GM12878 (cell line): ENCODE results near the gene RPRD2. TPM values are rescaled to one million over a fixed set of nuclear protein-coding genes. Genes with fewer than 3 reads are reported as not detected.

Experiments
- ATAC-seq: fragments of 200-7000 bp; cut with Tn5 transposase; 3 replicates; pipeline ENCODE4 v1.9.1; 2020; ENCODE audit warnings: mild to moderate bottlenecking, moderate library complexity
- BruUV-seq: library from RNA; stranded (reverse); fragments of 400-500 nt; replicated peaks from 2 replicates; lab custom pipeline; 2021; lab: Mats Ljungman, UMichigan
- CTCF ChIA-PET: fragments of 300-600 bp; sonication (Branson Sonifier 250); formaldehyde crosslinking; extraction: SDS; loops from one replicate; lab custom pipeline; 2021; ENCODE audit warnings: inconsistent platforms; lab: Yijun Ruan, JAX
- POLR2A ChIA-PET: fragments of 350-600 bp; formaldehyde crosslinking; extraction: SDS; loops from one replicate; lab custom pipeline; 2021; ENCODE audit warnings: inconsistent platforms; lab: Charles Lee
- RAD21 ChIA-PET: fragments of 300-600 bp; sonication (Branson Sonifier 250); formaldehyde crosslinking; loops from one replicate; lab custom pipeline; 2023; ENCODE audit warnings: antibody characterized with exemption; ENCODE audit not compliant: unreplicated experiment; lab: Charles Lee
- SMC1A ChIA-PET: fragments of 300-600 bp; sonication (Branson Sonifier 250); formaldehyde crosslinking; loops from one replicate; lab custom pipeline; 2023; ENCODE audit not compliant: unreplicated experiment, uncharacterized antibody; lab: Charles Lee
- DNase-seq: peaks from one replicate; pipeline ENCODE4 v3.0.0-alpha.2; 2011; ENCODE audit warnings: low read depth, low spot score
- FAIRE-seq: peaks from 3 replicates; lab custom pipeline; 2011; peaks lifted over from hg19 to GRCh38; lab: Jason Lieb, UNC
- H2AFZ ChIP-seq: 2 replicates; pipeline ENCODE4 v1.6.0; 2011; ENCODE audit warnings: low read depth, low read length, control low read depth; ENCODE audit not compliant: control insufficient read depth
- H3K27ac ChIP-seq: 2 replicates; pipeline ENCODE4 v1.5.1; 2011; ENCODE audit warnings: control low read depth; ENCODE audit not compliant: control insufficient read depth, insufficient read depth
- H3K27me3 ChIP-seq, 2 experiments: replicated peaks in 1 of 2; 2 replicates each; pipeline versions ENCODE4 v1.6.0 to v1.6.1; 2011; ENCODE audit warnings: low read length in 1 of 2; ENCODE audit not compliant: control insufficient read depth in 2 of 2, insufficient read depth in 2 of 2
- H3K36me3 ChIP-seq, 2 experiments: 2 replicates each; pipeline ENCODE4 v1.5.1; 2011; ENCODE audit warnings: low read length in 1 of 2; ENCODE audit not compliant: control insufficient read depth in 2 of 2, insufficient read depth in 2 of 2
- H3K4me1 ChIP-seq: 2 replicates; pipeline ENCODE4 v1.6.1; 2011; ENCODE audit warnings: mild to moderate bottlenecking, low read length, moderate library complexity, mixed read lengths; ENCODE audit not compliant: control insufficient read depth, insufficient read depth
- H3K4me2 ChIP-seq: 2 replicates; pipeline ENCODE4 v1.6.0; 2011; ENCODE audit warnings: control low read depth; ENCODE audit not compliant: control insufficient read depth, insufficient read depth
- H3K4me3 ChIP-seq: fragments of 200-600 bp; sonication (generic); 2 replicates; pipeline ENCODE4 v1.5.1; 2016
- H3K79me2 ChIP-seq: 2 replicates; pipeline ENCODE4 v1.6.0; 2011; ENCODE audit warnings: low read length; ENCODE audit not compliant: control insufficient read depth, insufficient read depth
- H3K9ac ChIP-seq: 2 replicates; pipeline ENCODE4 v1.8.0; 2011; ENCODE audit warnings: low read length, control low read depth, mixed read lengths; ENCODE audit not compliant: control insufficient read depth, insufficient read depth
- H3K9me3 ChIP-seq: replicated peaks from 3 replicates; pipeline ENCODE4 v1.5.1; 2011; ENCODE audit warnings: mild to moderate bottlenecking, low read length; ENCODE audit not compliant: control insufficient read depth, insufficient read depth
- H4K20me1 ChIP-seq: 2 replicates; pipeline ENCODE4 v1.6.0; 2011; ENCODE audit not compliant: control insufficient read depth, insufficient read depth
- BACH1 ChIP-seq: fragments of 450-650 bp; IDR thresholded peaks from 2 replicates; pipeline ENCODE4 v1.6.1; 2017; ENCODE audit warnings: mild to moderate bottlenecking, borderline replicate concordance
- RAD21 ChIP-seq: IDR thresholded peaks from 2 replicates; pipeline ENCODE4 v1.6.1; 2011; ENCODE audit warnings: mild to moderate bottlenecking, low read depth, low read length, moderate library complexity; ENCODE audit not compliant: insufficient read depth
- SMC3 ChIP-seq: IDR thresholded peaks from 2 replicates; pipeline ENCODE4 v1.6.1; 2011; ENCODE audit warnings: low read length, improper control_type of control experiment, borderline replicate concordance
- WGBS: methylation state at CpG from one replicate; pipeline ENCODE4 v1.1.6; 2016; ENCODE audit warnings: low lambda C conversion rate; ENCODE audit not compliant: insufficient replicate concordance, insufficient coverage; ENCODE audit errors: missing lambda C conversion rate; 5-methylcytosine and 5-hydroxymethylcytosine counted together
- in situ Hi-C: fragments of 300-500 bp; cut with MboI; formaldehyde crosslinking; loops from 9 replicates; pipeline ENCODE4 v1.14.3; 2018; ENCODE audit warnings: mixed read lengths
- intact Hi-C: fragments of 100-400 bp; cut with micrococcal nuclease; formaldehyde crosslinking; loops from one replicate; pipeline ENCODE4 v1.14.2; 2022; ENCODE audit not compliant: unreplicated experiment
- polyA plus RNA-seq, 11 experiments: library from polyadenylated mRNA; depleted of rRNA in 4 of 11; unstranded in 6 of 11; stranded (reverse) in 5 of 11; fragments of >200 nt; fragmentation: Nextera tagmentation in 4 of 11; fragmentation: Illumina TruSeq in 1 of 11; extraction: Ambion mirVana in 4 of 11; extraction: Trizol in 1 of 11; gene quantifications; 1 replicate in 1 of 11; 2 replicates in 10 of 11; pipeline versions ENCODE4 v1.2.1 to v1.2.3, GENCODE V29; 2011 to 2016; ENCODE audit warnings: inconsistent platforms in 2 of 11, missing spikeins in 2 of 11, low read depth in 1 of 11
- total RNA-seq, 4 experiments: library from RNA; depleted of rRNA in 3 of 4; stranded (reverse); fragments of >200 nt in 3 of 4; fragmentation: Illumina TruSeq in 1 of 4; extraction: Trizol in 1 of 4; gene quantifications; 2 replicates each; pipeline versions ENCODE4 v1.2.1 to v1.2.3, GENCODE V29; 2013 to 2021
- TF ChIP-seq, protein P1 (sequence below), 3 experiments: IDR thresholded peaks in 2 of 3; conservative IDR thresholded peaks in 1 of 3; 2 replicates each; pipeline ENCODE4 v1.5.1; 2011; ENCODE audit warnings: low read depth in 3 of 3, low read length in 3 of 3, mild to moderate bottlenecking in 3 of 3, control low read depth in 2 of 3, moderate library complexity in 2 of 3, inconsistent platforms in 1 of 3, mixed read lengths in 1 of 3; ENCODE audit not compliant: control insufficient read depth in 2 of 3, insufficient read depth in 1 of 3; ENCODE audit errors: extremely low read depth in 1 of 3

Gene RPRD2
- total and polyA plus RNA-seq, 10 of the 15 experiments (the other 5 are each of a cell fraction or from before 2014, with no cell fraction given), result 1.9 to 24.8 (median 13.3) TPM

DNA sequence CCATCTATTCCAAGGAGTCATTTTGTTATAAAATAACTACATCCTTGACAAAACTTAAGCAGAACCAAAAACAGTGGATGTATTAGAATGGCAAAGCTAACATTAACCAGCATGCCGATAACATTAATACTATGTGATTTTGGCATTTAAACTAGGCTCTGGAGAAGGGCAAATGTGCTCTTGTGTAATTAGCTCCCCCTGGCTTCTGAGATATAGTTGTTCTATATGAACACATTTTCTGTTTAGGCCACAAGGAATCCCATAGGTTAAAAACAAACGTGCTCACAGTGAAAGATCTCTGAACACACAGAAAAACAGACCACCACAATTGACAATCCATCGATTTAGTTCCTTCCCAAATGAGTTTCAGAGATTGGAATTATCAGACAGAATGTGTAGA lies 65.9 kb downstream of the RPRD2 start:
- TF ChIP-seq BACH1 (no peak), SMC3 (peak; percentile 25; the same call in 1 of the 2 replicates), RAD21 (peak; percentile 41; the same call in 1 of the 2 replicates)
- TF ChIP-seq, protein P1, sequence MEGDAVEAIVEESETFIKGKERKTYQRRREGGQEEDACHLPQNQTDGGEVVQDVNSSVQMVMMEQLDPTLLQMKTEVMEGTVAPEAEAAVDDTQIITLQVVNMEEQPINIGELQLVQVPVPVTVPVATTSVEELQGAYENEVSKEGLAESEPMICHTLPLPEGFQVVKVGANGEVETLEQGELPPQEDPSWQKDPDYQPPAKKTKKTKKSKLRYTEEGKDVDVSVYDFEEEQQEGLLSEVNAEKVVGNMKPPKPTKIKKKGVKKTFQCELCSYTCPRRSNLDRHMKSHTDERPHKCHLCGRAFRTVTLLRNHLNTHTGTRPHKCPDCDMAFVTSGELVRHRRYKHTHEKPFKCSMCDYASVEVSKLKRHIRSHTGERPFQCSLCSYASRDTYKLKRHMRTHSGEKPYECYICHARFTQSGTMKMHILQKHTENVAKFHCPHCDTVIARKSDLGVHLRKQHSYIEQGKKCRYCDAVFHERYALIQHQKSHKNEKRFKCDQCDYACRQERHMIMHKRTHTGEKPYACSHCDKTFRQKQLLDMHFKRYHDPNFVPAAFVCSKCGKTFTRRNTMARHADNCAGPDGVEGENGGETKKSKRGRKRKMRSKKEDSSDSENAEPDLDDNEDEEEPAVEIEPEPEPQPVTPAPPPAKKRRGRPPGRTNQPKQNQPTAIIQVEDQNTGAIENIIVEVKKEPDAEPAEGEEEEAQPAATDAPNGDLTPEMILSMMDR (IDR thresholded peaks at IDR 0.05 in 2 of 3, conservative IDR thresholded peaks at IDR 0.05 in 1 of 3; ENCODE audit: control insufficient read depth in 2 of 3, extremely low read depth in 1 of 3, insufficient read depth in 1 of 3, low read depth in 3 of 3, low read length in 3 of 3), result peak; percentile 13 to 48 (median 19); a peak in 3 of 6 replicates
- TF ChIP-seq, all 136 proteins: peak for 3
- Histone ChIP-seq H4K20me1 (no peaks in the 10 kb centered on the region), H3K79me2 (no peaks in the 10 kb centered on the region; the same call in none of the 2 replicates), H3K9me3 (no peaks in the 10 kb centered on the region), H3K4me3 (no peak overlapping the region), H3K4me1 (no peaks in the 10 kb centered on the region), H3K27me3 (no peaks in the 10 kb centered on the region), H3K27ac (no peak overlapping the region), H2AFZ (no peak overlapping the region), H3K9ac (no peak overlapping the region), H3K4me2 (no peak overlapping the region), H3K36me3 (peaks cover 0 to 6% of the 10 kb centered on the region in 2 experiments; a peak in 2 of 4 replicates)
- POLR2A ChIA-PET, result no interaction called here
- CTCF ChIA-PET, result interaction anchor here (0.7 to 1.6 kb wide), 3 partner anchors 9 to 66 kb away, joined by 3 to 6 read pairs (median 4); partner anchors contain the start of gene RPRD2
- in situ Hi-C loops (no loop called here), intact Hi-C loops (loop anchor here (2.0 to 5.0 kb wide), 2 partner anchors 19 to 173 kb away; partner anchors contain the start of gene CA14)
- FAIRE-seq (peak; percentile 52), ATAC-seq (peak; percentile 61), DNase-seq (no peak)
- TSS peak; percentile 19 for BruUV-seq
- 64% methylated on average over 3 of the region's 3 CpGs for whole genome bisulfite sequencing
- SMC1A ChIA-PET, result interaction anchor here (1.0 to 1.7 kb wide), 3 partner anchors 44 to 174 kb away, joined by 4 to 5 read pairs (median 4); no protein-coding TSS in a partner anchor
- RAD21 ChIA-PET, result interaction anchor here (1.5 kb wide), 1 partner anchor 174 kb away, joined by 7 read pairs; no protein-coding TSS in a partner anchor
